Stimulated activated CD4-positive, alpha-beta T cell treated with anti-CD3 and anti-CD28 coated beads, Interleukin-2, amount 100 ng/mL, for 24 hours (primary cell): ENCODE measurements around the gene SLC7A6OS.

ENCODE experiments used
- DNase-seq, 2 donors: peaks; one replicate each; pipeline ENCODE4 v3.0.0-alpha.2; 2020

SLC7A6OS gene

DNA sequence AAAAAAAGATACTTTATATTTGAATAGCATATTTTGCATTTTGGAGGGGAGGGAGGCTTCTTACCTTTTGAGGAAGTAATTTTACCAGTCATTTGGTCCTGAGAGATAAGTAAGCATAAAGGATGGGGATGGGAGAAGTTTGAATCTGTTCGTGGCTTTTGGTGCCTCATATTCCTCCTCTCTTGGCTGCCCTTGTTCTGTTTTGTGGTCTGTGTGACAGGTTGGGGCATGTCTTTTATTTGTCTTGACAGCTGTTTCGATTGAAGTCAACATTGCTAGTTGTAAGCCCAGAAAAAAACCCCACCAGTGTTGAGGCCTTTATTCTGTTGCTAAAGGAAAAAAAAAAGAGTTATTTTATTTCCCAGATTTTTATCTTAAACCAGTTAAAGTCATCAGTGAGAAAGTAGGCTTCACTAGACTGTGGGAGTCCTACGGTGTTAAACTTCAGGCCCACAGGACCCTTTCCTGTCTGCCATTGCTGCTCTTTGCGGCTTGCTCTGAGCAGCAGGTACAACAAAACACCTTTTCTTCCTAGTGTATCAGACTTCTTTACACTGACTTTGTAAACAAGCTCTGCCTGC lies 35.0 kb downstream of the SLC7A6OS start:
- no peak for DNase-seq

DNA sequence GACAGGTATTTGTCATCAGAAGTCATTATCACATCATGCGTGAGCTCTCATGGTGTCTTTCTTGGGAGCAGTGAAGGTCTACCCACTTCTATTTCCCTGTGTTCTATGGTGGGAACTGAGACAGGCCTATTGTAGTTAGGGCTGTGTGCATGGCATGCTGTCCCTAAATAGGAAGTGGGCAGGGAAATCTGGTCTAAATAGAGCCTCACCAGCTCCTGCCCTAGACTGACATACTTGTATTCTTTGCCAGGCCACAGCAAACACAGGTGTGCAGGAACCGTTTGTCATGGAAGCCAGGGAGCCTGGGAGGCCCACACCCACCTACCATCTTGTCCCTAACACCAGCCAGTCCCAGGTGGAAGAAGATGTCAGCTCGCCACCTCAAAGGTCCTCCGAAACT lies 36.3 kb downstream of the SLC7A6OS start:
- DNase-seq: no peak

DNA sequence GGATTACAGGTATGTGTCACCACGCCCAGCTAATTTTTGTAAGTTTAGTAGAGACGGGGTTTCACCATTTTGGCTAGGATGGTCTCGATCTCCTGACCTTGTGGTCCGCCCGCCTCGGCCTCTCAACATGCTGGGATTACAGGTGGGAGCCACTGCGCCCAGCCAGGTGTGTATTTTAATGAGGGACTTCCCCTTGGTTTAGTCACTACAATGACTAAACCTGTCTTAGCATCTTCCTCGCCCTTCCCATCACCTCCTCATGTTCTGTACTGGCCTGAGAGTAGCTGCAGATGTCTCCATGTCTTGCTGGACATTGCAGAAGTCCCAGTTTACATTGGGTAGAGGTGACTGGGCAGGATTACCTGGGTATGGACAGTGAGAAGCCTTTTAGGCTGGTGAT lies 36.9 kb downstream of the SLC7A6OS start:
- DNase-seq: no peak

DNA sequence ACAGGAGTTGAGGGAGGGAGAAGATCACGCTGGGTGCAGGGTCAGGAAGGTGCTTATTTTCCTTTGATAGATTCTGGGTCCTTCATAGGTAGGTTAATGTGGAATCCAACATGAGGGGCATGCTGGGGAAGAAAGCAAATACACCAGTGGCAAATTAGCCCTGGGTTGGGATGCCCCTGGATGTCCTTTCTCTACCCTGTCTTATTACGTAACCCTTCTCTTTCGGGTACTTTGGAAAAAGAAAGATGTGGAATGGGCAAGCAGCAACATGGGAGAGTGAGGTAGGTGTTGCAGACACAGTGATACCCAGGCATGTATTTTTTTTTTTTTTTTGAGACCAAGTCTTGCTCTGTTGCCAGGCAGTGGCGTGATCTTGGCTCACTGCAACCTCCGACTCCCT lies 37.3 kb downstream of the SLC7A6OS start:
- no peak for DNase-seq

- DNase-seq: peak in 1 of 2 donors; percentile 35
These were observed 38.1 kb downstream of the SLC7A6OS start for GRCh38 chr16:68272507-68273209.

DNA sequence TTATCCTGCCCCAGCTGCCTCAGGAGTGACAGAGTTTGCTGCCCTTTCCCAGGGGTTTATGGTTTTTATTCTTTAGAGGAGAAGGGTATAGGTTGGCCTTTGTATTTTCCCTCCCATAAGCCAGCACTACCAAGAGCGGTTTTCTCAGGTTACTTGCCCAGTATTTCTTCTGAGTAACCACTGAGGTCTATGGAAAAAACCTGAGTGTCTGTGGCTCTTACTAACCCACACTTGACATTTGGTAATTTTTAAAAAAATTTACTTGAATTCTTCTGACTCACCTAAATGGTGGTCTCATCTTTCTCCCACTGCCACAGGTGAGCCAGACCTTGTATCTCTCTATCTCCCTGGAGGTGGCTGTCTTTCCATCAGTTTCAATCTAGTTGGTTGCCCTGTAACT lies 40.4 kb downstream of the SLC7A6OS start:
- DNase-seq: no peak

DNA sequence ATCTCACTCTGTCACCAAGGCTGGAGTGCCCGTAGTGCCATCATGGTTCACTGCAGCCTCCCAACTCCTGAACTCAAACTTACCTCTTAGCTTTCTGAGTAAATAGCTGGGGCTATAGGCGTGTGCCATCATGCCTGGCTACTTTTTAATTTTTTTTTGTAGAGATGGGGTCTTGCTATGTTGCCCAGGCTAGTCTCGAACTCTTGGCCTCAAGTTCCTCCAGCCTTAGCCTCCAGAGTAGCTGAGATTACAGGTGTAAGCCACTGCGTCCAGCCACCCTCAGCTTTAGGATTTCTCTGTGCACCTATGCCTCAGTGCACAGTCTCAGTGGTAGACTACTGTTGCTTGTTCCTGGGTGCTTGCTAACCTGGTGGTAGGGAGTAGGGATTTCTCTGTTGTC lies 41.0 kb downstream of the SLC7A6OS start:
- DNase-seq: no peak

- DNase-seq: no peak
These were observed 42.9 kb downstream of the SLC7A6OS start for GRCh38 chr16:68267612-68268405.

- peak; percentile 54 to 63 for DNase-seq
These were observed 45.4 kb downstream of the SLC7A6OS start for GRCh38 chr16:68265078-68265920.

DNA sequence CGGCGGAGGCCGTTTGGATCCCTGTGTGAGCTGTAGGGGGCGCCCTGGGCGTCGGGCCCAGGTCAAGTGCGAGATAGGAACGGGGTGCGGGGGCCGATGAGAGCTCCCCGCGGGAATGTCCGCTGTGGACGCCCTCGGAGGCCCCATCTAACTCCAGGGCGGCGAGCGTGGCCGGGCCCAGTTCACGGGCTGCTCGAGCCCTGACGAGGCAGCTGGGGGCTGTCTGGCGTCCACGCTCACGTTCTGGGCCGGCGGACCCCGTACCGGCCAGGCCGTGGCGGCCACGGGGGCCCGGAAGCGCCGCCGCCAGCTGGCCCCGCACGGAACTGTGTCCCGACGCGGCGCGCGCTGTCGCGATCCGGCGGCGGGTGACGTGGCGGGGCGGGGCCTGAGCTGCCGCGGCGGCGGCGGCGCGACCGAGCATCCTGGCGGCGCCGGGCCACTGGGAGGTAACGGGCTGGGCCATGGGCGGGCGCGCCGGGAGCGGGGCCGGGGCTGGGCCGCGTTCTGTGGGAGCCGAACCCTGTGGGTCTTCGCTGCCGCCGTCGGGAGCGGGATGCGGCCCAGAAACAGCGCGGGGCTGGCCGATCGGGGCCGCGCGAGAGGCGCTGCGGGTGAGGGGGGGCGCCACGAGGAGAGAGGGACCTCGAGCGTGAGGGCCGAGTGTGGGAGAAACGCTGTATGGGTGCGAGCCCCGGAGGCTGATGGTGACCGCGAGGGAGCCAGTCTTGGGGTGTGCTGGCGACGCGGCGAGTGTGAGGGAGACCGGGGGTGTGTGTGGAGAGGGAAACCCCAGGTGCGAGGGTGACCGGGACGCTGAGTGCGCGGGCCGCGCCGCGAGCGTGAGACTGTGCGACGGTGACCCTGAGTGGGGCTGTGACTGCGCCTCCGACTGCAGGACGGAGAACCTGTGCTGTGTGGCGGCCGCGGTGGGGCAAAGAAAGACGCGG lies 46.3 kb downstream of the SLC7A6OS start, which contains the start of gene SLC7A6:
Gene SLC7A6, plus strand, starts transcription at position 399 of the 950 bp plus-strand sequence. CDS start 10,201 bp downstream, outside the sequence.
- peak; percentile 88 to 90 for DNase-seq

GRCh38 chr16:68263559-68264127 lies 47.1 kb downstream of the SLC7A6OS start:
- no peak for DNase-seq

DNA sequence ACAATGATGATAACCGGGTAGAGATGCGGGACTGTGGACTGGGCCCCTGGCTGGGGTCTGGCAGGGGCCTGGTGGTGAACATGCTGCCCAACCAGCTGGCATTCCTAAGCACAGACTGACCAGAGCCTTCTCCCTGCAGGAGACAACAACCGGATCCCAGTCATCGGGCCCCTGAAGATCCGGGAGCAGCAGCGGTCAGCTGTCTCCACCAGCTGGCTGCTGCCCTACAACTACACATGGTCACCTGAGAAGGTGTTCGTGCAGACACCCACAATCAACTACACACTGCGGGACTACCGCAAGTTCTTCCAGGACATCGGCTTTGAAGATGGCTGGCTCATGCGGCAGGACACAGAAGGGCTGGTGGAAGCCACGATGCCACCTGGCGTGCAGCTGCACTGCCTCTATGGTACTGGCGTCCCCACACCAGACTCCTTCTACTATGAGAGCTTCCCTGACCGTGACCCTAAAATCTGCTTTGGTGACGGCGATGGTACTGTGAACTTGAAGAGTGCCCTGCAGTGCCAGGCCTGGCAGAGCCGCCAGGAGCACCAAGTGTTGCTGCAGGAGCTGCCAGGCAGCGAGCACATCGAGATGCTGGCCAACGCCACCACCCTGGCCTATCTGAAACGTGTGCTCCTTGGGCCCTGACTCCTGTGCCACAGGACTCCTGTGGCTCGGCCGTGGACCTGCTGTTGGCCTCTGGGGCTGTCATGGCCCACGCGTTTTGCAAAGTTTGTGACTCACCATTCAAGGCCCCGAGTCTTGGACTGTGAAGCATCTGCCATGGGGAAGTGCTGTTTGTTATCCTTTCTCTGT lies 51.5 kb downstream of the SLC7A6OS start:
- no peak for DNase-seq

DNA sequence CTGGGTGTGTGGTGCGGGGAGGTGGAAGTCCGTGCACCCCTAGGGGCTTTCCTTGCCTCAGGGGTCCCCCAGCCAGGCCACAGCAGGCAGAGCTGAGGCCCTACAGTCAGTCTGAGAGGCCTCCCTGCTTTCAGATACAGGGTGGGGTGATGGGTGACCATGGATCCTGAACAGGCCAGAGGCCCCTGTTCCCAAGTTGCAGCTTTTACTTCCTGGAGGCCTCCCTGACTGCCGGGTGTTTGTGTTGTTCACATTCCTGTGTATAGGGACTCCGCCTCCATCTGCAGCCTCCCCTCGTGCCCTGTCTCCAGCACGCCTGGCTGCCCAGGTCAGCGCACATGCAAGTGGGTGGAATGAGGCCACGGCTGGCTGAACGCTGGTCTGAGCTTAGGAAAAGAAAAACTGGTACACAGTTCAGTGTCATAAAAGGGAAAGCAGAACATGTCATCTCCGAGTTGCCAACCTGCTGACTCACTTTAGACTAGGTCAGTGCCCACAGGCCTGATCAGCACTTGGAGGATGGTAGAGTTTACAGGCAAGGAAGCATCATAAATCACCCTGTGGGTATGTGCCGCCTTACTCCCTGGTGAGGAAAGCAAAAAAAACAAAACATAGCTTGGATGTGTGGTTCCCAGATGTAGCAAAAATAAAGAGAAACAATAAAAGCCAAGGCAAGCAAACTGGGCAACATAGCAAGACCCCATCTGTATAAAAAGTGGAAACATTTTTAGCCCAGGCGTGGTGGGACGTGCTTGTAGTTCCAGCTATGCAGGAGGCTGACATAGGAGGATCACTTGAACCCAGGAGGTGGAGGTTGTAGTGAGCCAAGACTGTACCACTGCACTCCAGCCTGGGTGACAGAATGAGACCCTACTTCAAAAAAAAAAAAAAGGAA lies 52.6 kb downstream of the SLC7A6OS start:
- no peak for DNase-seq

DNA sequence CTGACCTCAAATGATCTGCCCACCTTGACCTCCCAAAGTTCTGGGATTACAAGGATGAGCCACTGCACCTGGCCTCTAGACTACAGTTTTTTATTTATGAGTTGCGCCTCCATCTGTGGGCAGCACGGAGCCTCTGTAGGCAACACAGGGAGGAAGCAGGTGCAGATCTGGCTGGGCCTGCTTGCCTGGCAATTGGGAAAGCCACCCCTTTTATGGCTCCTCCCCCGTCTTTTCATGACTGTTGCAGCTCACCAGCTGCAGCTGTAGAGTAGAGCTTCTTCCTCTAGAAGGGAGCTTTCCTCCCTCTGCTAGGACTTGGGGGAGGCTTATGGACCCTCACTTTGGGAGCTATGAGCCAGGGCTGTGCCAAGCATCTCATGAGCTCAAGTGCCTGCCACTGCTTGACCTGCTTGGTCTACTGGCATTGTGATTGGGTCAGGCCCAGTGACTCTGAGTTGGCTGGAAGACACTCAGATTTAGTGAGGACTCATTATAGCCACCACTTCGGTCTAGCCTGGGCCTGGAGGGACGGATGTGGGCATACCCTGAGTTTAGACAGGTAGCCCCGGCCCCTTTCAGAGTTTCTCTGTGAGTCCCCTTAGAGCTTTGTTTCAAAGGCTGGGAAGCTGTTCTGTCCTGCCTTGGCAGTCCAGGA lies 53.4 kb downstream of the SLC7A6OS start:
- DNase-seq: no peak

GRCh38 chr16:68255712-68256111 lies 55.0 kb downstream of the SLC7A6OS start:
- no peak for DNase-seq

GRCh38 chr16:68253721-68254120 lies 57.0 kb downstream of the SLC7A6OS start:
- no peak for DNase-seq

DNA sequence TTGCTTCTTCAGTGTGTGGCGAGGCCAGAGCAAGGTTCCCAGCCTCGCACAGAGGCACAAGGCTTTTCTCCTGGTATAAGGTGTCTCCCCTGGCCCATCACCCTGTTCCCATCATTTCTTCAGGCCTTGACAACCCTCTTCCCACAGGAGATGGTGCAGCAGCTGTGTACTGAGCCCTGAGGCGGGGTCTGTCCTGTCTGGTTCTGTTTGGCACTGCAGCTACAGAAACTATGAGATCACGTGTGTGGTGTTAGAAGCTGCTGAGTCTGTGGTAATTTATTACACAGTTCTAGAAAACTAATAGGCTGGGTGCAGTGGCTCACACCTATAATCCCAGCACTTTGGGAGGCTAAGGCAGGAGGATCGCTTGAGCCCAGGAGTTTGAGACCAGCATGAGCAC lies 58.4 kb downstream of the SLC7A6OS start:
- DNase-seq: no peak

DNA sequence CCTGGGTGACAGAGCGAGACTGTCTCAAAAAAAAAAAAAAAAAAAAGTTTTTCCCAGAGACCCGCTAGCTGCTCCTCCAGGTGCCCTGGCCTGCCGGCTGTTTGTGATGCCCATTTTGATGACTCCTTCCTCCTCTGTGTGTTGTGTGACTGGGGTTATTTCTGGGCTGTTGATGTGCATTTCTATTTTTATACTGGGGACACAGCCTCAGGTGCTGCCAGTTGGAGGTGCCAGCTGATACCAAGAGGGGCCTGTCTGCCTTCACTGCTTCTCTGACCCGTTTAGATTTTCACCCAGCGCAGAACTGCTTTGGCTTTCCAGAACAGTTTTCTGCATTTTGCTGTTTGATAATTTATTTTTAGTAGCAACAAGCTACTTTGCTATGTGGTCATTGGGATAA lies 58.9 kb downstream of the SLC7A6OS start:
- no peak for DNase-seq

- DNase-seq: no peak
These were observed 59.8 kb downstream of the SLC7A6OS start for GRCh38 chr16:68250951-68251350.
